ENCODE measurements around the gene NPPA. TPM values are rescaled to one million over a fixed set of nuclear protein-coding genes. Genes with fewer than 3 reads are reported as not detected.
A peak's percentile ranks its signal among the peaks of the same experiment; 100 is the strongest.

The NPPA gene
- total RNA-seq, 3 donors from 2014 or later, result 0.35 to 2.0 TPM; not detected in 1

GRCh38 chr1:11826946-11827345 lies 20.6 kb downstream of the NPPA start:
- Histone ChIP-seq H3K9me3 (no peaks in the 10 kb centered on the region), H3K4me1 (ENCODE audit: low read depth) (no peaks in the 10 kb centered on the region), H3K36me3 (ENCODE audit: low read depth) (peaks cover 8% of the 10 kb centered on the region), H3K4me3 (no peak overlapping the region)
- ATAC-seq, result no peak
- no peak for TF ChIP-seq CTCF (IDR thresholded peaks at IDR 0.05)
- no peak for DNase-seq
- intact Hi-C loops (cut with DNase I, micrococcal nuclease), result no loop called here

GRCh38 chr1:11825131-11825530 lies 22.5 kb downstream of the NPPA start:
- Histone ChIP-seq H3K36me3 (ENCODE audit: low read depth) (peaks cover 8% of the 10 kb centered on the region), H3K4me3 (no peak overlapping the region), H3K4me1 (ENCODE audit: low read depth) (no peaks in the 10 kb centered on the region), H3K9me3 (no peaks in the 10 kb centered on the region)
- ATAC-seq (no peak), DNase-seq (no peak)
- no peak for TF ChIP-seq CTCF (IDR thresholded peaks at IDR 0.05)
- intact Hi-C loops (cut with DNase I, micrococcal nuclease), result no loop called here

GRCh38 chr1:11823366-11824137 lies 24.0 kb downstream of the NPPA start:
- Histone ChIP-seq H3K4me3 (no peak overlapping the region), H3K9me3 (no peaks in the 10 kb centered on the region), H3K36me3 (ENCODE audit: low read depth) (peaks cover 3% of the 10 kb centered on the region), H3K4me1 (ENCODE audit: low read depth) (no peaks in the 10 kb centered on the region)
- intact Hi-C loops (cut with DNase I, micrococcal nuclease), result no loop called here
- no peak for ATAC-seq
- TF ChIP-seq CTCF (IDR thresholded peaks at IDR 0.05), result no peak
- no peak for DNase-seq

GRCh38 chr1:11822091-11822490 lies 25.5 kb downstream of the NPPA start:
- DNase-seq (no peak), ATAC-seq (no peak)
- Histone ChIP-seq H3K4me3 (no peak overlapping the region), H3K36me3 (ENCODE audit: low read depth) (peaks cover 2% of the 10 kb centered on the region), H3K4me1 (ENCODE audit: low read depth) (no peaks in the 10 kb centered on the region), H3K9me3 (no peaks in the 10 kb centered on the region)
- intact Hi-C loops (cut with DNase I, micrococcal nuclease), result no loop called here
- no peak for TF ChIP-seq CTCF (IDR thresholded peaks at IDR 0.05)

- Histone ChIP-seq H3K9me3 (no peaks in the 10 kb centered on the region), H3K36me3 (ENCODE audit: low read depth) (peaks cover 9% of the 10 kb centered on the region), H3K4me3 (no peak overlapping the region), H3K4me1 (ENCODE audit: low read depth) (no peaks in the 10 kb centered on the region)
- ATAC-seq (peak; percentile 50), DNase-seq (no peak)
- intact Hi-C loops (cut with DNase I, micrococcal nuclease), result no loop called here
- TF ChIP-seq CTCF (IDR thresholded peaks at IDR 0.05), result no peak
These were observed 30.4 kb downstream of the NPPA start for GRCh38 chr1:11817192-11817591.
